Fibroblast of peridontal ligament (primary cell): ENCODE data around the gene PTK6.

ENCODE experiments used
- DNase-seq: peaks from one replicate; pipeline ENCODE4 v3.0.0-alpha.2; 2010; ENCODE audit errors: extremely low read depth

The PTK6 gene

GRCh38 chr20:63543131-63543530 is 6.0 kb upstream of the PTK6 start:
- no peak for DNase-seq

- DNase-seq = no peak
These were observed 5.5 kb upstream of the PTK6 start for GRCh38 chr20:63542696-63543095.

- no peak for DNase-seq
These were observed 4.9 kb upstream of the PTK6 start for GRCh38 chr20:63542031-63542559.

- DNase-seq = no peak
These were observed 4.2 kb upstream of the PTK6 start for GRCh38 chr20:63541371-63541770.

- DNase-seq = no peak
These were observed 3.4 kb upstream of the PTK6 start for GRCh38 chr20:63540417-63541186.

- no peak for DNase-seq
These were observed 2.5 kb upstream of the PTK6 start for GRCh38 chr20:63539441-63540370.

- no peak for DNase-seq
These were observed 1.9 kb upstream of the PTK6 start for GRCh38 chr20:63539092-63539430.

GRCh38 chr20:63538204-63539091 is 1.3 kb upstream of the PTK6 start:
- no peak for DNase-seq

GRCh38 chr20:63537525-63538203 is 488 bp upstream of the PTK6 start:
- peak; percentile 86 for DNase-seq

GRCh38 chr20:63536241-63536977 is 767 bp downstream of the PTK6 start:
- peak; percentile 63 for DNase-seq

- no peak for DNase-seq
These were observed 2.1 kb downstream of the PTK6 start for GRCh38 chr20:63534831-63535651.

GRCh38 chr20:63534427-63534830 is 2.7 kb downstream of the PTK6 start:
- DNase-seq = no peak

GRCh38 chr20:63533871-63534393 is 3.2 kb downstream of the PTK6 start:
- DNase-seq = no peak

- DNase-seq = no peak
These were observed 3.8 kb downstream of the PTK6 start for GRCh38 chr20:63533388-63533787.

GRCh38 chr20:63532449-63532971 is 4.7 kb downstream of the PTK6 start:
- DNase-seq = no peak

- DNase-seq = no peak
These were observed 5.3 kb downstream of the PTK6 start for GRCh38 chr20:63531686-63532448.

- DNase-seq = no peak
These were observed 6.4 kb downstream of the PTK6 start for GRCh38 chr20:63530788-63531160.
